ENCODE data around the gene PHKA1.

PHKA1 gene

DNA sequence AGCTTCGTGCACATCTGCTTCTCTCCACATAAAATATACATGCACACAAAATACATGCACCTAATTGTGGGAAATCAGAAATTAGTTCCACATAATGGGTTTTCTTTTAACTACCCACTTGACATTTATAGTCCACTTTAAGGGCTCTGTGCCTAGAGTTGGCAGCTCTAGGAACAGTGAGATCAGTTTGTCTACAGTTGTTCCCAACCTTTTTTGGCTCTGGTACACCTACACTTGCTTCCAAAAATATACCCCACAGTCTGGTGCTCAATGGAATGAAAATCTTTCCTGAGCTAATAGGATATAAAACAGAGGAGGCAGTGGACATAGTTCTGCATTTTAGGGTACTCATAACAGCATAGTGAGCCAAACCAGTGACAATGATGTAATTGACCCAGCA, 177.6 kb downstream of the PHKA1 start:
- TF ChIP-seq, protein P1, sequence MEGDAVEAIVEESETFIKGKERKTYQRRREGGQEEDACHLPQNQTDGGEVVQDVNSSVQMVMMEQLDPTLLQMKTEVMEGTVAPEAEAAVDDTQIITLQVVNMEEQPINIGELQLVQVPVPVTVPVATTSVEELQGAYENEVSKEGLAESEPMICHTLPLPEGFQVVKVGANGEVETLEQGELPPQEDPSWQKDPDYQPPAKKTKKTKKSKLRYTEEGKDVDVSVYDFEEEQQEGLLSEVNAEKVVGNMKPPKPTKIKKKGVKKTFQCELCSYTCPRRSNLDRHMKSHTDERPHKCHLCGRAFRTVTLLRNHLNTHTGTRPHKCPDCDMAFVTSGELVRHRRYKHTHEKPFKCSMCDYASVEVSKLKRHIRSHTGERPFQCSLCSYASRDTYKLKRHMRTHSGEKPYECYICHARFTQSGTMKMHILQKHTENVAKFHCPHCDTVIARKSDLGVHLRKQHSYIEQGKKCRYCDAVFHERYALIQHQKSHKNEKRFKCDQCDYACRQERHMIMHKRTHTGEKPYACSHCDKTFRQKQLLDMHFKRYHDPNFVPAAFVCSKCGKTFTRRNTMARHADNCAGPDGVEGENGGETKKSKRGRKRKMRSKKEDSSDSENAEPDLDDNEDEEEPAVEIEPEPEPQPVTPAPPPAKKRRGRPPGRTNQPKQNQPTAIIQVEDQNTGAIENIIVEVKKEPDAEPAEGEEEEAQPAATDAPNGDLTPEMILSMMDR (IDR thresholded peaks at IDR 0.05; ENCODE audit: insufficient read depth, low read length, missing control alignments), result no peak
- ChIA-PET CTCF (interaction anchor here (0.9 to 1.1 kb wide), 2 partner anchors 290 to 293 kb away, joined by 3 read pairs; no protein-coding TSS in a partner anchor), POLR2A (no interaction called here)
- no peak for DNase-seq (ENCODE audit: low read depth, low spot score)
- no peak overlapping the region for H3K4me3 ChIP-seq (ENCODE audit: low read depth, low read length)

DNA sequence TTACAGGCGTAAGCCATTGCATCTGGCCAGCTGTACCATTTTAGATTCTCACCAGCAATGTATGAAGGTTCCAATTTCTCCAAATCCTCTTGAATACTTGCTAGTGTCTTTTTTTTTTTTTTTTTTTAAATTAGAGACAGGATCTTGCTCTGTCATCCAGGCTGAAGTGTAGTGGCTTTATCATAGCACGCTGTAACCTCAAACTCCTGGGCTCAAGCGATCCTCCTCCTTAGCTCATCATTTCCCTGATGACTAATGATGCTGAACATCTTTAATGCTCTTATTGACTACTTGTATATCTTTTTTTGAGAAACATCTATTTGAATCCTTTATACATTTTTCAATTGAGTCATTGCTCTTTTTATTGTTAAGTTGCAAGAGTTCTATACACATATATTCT, 181.7 kb downstream of the PHKA1 start:
- CTCF ChIA-PET, result interaction anchor here (1.0 to 1.4 kb wide), 2 partner anchors 9 to 287 kb away, joined by 3 read pairs; no protein-coding TSS in a partner anchor
- no peak for DNase-seq (ENCODE audit: low read depth, low spot score)
- H3K4me3 ChIP-seq (ENCODE audit: low read depth, low read length), result no peak overlapping the region
- POLR2A ChIA-PET, result no interaction called here
- TF ChIP-seq, protein P1 (IDR thresholded peaks at IDR 0.05; ENCODE audit: insufficient read depth, low read length, missing control alignments), result no peak

All from AG04449 (cell line).